ENCODE results near the gene MAP3K20.

GRCh38 chr2:173141666-173142065 is 66.0 kb downstream of the MAP3K20 start:
- TF ChIP-seq CTCF (IDR thresholded peaks at IDR 0.05) = no peak
- TF ChIP-seq MAX (IDR thresholded peaks at IDR 0.05; ENCODE audit: low read depth) = no peak
- TF ChIP-seq USF2 (IDR thresholded peaks at IDR 0.05; ENCODE audit: borderline replicate concordance, low read depth, low read length) = no peak
- TF ChIP-seq TAF1 (IDR thresholded peaks at IDR 0.05; ENCODE audit: borderline replicate concordance, low read depth, low read length) = no peak
- TF ChIP-seq POLR2AphosphoS5 (IDR thresholded peaks at IDR 0.05; ENCODE audit: low read depth, low read length) = no peak

Measured in SK-N-SH (cell line).